ENCODE measurements around the gene ING4.
A peak's percentile ranks its signal among the peaks of the same experiment; 100 is the strongest.

The ING4 gene

GRCh38 chr12:6626654-6627283, 36.1 kb downstream of the ING4 start:
- DNase-seq (ENCODE audit: low read depth), result no peak
- H3K4me3 ChIP-seq (ENCODE audit: low read depth, low read length), result peak overlapping the region; percentile 32; the same call in 1 of the 2 replicates
- TF ChIP-seq CTCF (IDR thresholded peaks at IDR 0.05; ENCODE audit: low read depth, low read length, missing control alignments), result no peak

- no peak overlapping the region for H3K4me3 ChIP-seq (ENCODE audit: low read depth, low read length)
- DNase-seq (ENCODE audit: low read depth), result no peak
- TF ChIP-seq CTCF (IDR thresholded peaks at IDR 0.05; ENCODE audit: low read depth, low read length, missing control alignments), result no peak
Measured at GRCh38 chr12:6620885-6621274, 42.0 kb downstream of the ING4 start.

- TF ChIP-seq CTCF (IDR thresholded peaks at IDR 0.05; ENCODE audit: low read depth, low read length, missing control alignments), result no peak
- H3K4me3 ChIP-seq (ENCODE audit: low read depth, low read length), result no peak overlapping the region
- DNase-seq (ENCODE audit: low read depth), result no peak
Measured at GRCh38 chr12:6620137-6620884, 42.6 kb downstream of the ING4 start.

GRCh38 chr12:6618483-6619225, 44.3 kb downstream of the ING4 start:
- no peak for DNase-seq (ENCODE audit: low read depth)
- TF ChIP-seq CTCF (IDR thresholded peaks at IDR 0.05; ENCODE audit: low read depth, low read length, missing control alignments), result no peak
- H3K4me3 ChIP-seq (ENCODE audit: low read depth, low read length), result no peak overlapping the region

- no peak overlapping the region for H3K4me3 ChIP-seq (ENCODE audit: low read depth, low read length)
- no peak for DNase-seq (ENCODE audit: low read depth)
- TF ChIP-seq CTCF (IDR thresholded peaks at IDR 0.05; ENCODE audit: low read depth, low read length, missing control alignments), result no peak
Measured at GRCh38 chr12:6615802-6616201, 47.1 kb downstream of the ING4 start.

- TF ChIP-seq CTCF (IDR thresholded peaks at IDR 0.05; ENCODE audit: low read depth, low read length, missing control alignments), result no peak
- DNase-seq (ENCODE audit: low read depth), result no peak
- H3K4me3 ChIP-seq (ENCODE audit: low read depth, low read length), result no peak overlapping the region
Measured at GRCh38 chr12:6614513-6615172, 48.3 kb downstream of the ING4 start.
